ENCODE data around the gene RBM20.

DNA sequence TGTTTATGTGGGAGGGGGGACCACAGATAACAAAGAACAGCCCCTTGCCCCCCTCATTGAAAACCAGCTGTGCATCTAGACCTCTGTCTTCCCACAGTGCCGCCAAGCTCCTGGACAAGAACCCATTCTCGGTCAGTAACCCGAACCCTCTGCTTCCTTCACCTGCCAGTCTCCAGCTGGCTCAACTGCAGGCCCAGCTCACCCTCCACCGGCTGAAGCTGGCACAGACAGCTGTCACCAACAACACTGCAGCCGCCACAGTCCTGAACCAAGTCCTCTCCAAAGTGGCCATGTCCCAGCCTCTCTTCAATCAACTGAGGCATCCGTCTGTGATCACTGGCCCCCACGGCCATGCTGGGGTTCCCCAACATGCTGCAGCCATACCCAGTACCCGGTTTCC lies 136.6 kb downstream of the RBM20 start:
- TF ChIP-seq, protein P1, sequence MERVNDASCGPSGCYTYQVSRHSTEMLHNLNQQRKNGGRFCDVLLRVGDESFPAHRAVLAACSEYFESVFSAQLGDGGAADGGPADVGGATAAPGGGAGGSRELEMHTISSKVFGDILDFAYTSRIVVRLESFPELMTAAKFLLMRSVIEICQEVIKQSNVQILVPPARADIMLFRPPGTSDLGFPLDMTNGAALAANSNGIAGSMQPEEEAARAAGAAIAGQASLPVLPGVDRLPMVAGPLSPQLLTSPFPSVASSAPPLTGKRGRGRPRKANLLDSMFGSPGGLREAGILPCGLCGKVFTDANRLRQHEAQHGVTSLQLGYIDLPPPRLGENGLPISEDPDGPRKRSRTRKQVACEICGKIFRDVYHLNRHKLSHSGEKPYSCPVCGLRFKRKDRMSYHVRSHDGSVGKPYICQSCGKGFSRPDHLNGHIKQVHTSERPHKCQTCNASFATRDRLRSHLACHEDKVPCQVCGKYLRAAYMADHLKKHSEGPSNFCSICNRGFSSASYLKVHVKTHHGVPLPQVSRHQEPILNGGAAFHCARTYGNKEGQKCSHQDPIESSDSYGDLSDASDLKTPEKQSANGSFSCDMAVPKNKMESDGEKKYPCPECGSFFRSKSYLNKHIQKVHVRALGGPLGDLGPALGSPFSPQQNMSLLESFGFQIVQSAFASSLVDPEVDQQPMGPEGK (CRISPR knock-in tag; IDR thresholded peaks at IDR 0.05; ENCODE audit: borderline replicate concordance): no peak
- TF ChIP-seq OSR1 (CRISPR knock-in tag; IDR thresholded peaks at IDR 0.05) (no peak), ZFP3 (CRISPR knock-in tag; IDR thresholded peaks at IDR 0.05) (no peak), ESRRG (CRISPR knock-in tag; IDR thresholded peaks at IDR 0.05) (no peak), RARB (CRISPR knock-in tag; IDR thresholded peaks at IDR 0.05) (no peak)

All from SK-N-SH treated with all-trans-retinoic acid at 6 μM for 48 hours (cell line).